Left renal pelvis (tissue), 4 donors: ENCODE data around the gene NLRC5. TPM values are rescaled to one million over a fixed set of nuclear protein-coding genes. Genes with fewer than 3 reads are reported as not detected.
A peak's percentile ranks its signal among the peaks of the same experiment; 100 is the strongest.

Source experiments
- DNase-seq, 4 donors: peaks; one replicate each; pipeline ENCODE4 v3.0.0-alpha.2; 2013; ENCODE audit warnings: low read depth in 4 of 4, low spot score in 3 of 4
- polyA plus RNA-seq, 4 donors: library from polyadenylated mRNA; unstranded; fragments of 120-200 nt; gene quantifications; one replicate each; pipeline ENCODE4 v1.2.1, GENCODE V29; 2013; ENCODE audit not compliant: insufficient read length in 4 of 4

NLRC5 gene, protein sequence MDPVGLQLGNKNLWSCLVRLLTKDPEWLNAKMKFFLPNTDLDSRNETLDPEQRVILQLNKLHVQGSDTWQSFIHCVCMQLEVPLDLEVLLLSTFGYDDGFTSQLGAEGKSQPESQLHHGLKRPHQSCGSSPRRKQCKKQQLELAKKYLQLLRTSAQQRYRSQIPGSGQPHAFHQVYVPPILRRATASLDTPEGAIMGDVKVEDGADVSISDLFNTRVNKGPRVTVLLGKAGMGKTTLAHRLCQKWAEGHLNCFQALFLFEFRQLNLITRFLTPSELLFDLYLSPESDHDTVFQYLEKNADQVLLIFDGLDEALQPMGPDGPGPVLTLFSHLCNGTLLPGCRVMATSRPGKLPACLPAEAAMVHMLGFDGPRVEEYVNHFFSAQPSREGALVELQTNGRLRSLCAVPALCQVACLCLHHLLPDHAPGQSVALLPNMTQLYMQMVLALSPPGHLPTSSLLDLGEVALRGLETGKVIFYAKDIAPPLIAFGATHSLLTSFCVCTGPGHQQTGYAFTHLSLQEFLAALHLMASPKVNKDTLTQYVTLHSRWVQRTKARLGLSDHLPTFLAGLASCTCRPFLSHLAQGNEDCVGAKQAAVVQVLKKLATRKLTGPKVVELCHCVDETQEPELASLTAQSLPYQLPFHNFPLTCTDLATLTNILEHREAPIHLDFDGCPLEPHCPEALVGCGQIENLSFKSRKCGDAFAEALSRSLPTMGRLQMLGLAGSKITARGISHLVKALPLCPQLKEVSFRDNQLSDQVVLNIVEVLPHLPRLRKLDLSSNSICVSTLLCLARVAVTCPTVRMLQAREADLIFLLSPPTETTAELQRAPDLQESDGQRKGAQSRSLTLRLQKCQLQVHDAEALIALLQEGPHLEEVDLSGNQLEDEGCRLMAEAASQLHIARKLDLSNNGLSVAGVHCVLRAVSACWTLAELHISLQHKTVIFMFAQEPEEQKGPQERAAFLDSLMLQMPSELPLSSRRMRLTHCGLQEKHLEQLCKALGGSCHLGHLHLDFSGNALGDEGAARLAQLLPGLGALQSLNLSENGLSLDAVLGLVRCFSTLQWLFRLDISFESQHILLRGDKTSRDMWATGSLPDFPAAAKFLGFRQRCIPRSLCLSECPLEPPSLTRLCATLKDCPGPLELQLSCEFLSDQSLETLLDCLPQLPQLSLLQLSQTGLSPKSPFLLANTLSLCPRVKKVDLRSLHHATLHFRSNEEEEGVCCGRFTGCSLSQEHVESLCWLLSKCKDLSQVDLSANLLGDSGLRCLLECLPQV (N-terminal part only)
- 1 to 10 TPM; 2.3 to 3.9 (median 3.1) TPM for polyA plus RNA-seq

DNA sequence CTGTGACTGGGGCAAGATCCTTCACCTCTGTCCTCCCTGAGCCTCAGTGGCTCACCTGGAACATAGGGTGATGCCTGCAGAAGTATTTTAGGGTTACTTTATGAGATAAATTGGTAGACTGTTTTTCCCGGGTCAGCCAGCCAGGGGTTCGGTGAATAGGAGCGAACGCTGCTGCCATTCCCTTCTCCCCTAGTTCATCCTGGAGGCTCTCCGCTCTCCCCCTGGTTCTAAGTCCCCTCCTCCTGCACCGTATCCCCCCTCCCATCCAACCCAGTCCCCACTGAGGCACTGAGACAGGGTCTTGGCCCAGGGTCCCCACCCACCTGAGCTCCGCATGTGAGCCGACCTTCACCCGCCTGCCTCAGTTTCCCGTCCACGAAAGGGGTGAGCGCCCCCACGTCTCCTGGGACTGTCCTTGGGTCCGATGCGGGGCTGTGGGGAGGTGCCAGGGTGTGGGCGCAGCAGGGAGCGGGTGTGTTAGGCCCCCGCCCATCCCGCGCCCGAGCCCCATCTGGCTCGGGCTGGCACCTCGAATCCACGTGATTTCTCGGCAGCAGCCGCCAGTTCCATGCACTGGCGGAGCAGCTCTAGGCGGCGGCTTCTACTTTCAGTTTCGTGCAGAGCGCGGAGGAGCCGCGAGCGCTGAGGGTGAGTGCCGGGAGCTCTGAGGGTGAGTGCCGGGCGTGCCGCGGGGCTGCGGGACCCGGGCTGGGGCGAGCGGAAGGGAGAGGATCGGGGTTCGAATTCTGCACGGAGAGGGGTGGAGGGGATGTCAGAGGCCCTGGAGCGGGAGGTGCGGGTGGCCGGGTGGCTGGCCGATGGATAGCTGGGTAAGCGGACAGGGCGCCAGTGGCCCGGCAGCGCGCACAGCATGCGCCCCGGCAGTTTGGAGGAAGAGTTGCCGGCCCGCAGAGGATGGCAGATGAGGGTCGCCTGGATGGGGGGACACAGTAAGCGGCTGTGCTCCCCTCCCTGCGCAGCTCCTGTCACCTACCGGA, at the start of gene NLRC5:
Gene NLRC5, plus strand, starts transcription at position 610 of the 998 bp plus-strand sequence. CDS start 31,156 bp downstream, outside the sequence.
- DNase-seq: peak; percentile 27 to 64 (median 51)

DNA sequence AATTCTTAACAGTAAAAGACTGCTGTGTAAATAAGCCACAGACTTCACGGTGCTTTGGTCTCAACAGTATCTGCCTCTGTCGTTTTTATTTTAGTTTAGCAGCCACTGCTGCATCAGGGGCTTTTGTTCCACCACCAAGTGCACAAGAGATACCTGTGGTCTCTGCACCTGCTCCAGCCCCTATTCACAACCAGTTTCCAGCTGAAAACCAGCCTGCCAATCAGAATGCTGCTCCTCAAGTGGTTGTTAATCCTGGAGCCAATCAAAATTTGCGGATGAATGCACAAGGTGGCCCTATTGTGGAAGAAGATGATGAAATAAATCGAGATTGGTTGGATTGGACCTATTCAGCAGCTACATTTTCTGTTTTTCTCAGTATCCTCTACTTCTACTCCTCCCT, 49.6 kb upstream of the NLRC5 start:
- no peak for DNase-seq

GRCh38 chr16:56941092-56941491, 48.3 kb upstream of the NLRC5 start:
- DNase-seq: no peak

DNA sequence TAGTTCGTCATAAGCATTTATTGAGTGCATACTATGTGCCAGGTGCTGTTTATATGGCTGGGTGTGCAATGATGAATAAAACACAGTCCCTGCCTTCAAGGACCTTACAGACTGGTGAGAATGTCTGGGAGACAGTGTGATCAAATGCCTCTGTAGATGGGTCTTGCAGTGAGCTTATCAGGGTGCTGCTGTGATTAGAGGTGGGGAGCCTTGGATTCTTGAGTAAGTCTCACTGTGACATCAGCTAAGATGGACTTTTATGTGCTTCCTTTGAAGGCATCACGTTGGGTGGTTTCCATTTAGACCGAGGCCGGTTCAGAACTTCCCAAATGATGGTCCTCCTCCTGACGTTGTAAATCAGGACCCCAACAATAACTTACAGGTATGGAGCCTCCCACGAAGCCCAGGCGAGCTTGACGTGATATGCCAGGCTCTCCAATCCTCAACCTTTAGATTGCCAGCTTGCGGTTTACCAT, 47.5 kb upstream of the NLRC5 start:
- no peak for DNase-seq

DNA sequence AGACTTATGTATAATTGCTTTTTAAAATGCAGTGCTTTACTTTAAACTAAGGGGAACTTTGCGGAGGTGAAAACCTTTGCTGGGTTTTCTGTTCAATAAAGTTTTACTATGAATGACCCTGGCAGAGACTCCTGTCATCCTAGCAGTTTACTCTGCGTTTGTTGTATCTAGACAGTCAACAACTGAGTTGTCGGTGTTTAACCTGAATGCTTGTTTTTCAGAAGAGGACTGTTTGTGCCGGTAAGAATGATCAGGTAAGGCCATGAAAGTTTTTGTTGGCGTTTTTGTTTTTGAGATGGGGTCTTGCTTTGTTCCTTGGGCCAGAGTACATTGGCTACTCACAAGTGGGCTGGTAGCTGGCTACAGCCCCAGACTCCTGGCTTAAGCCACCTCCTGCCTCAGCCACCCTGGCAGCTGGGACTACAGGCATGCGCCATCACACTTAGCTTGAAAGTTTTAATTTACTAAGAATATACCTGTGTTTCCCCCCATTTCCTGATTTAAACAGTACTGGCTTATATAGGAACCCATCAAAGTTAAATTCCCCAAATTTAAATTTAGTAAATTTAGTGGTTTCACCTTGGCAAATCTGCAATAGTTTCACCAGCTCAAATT, 45.5 kb upstream of the NLRC5 start:
- DNase-seq: no peak

DNA sequence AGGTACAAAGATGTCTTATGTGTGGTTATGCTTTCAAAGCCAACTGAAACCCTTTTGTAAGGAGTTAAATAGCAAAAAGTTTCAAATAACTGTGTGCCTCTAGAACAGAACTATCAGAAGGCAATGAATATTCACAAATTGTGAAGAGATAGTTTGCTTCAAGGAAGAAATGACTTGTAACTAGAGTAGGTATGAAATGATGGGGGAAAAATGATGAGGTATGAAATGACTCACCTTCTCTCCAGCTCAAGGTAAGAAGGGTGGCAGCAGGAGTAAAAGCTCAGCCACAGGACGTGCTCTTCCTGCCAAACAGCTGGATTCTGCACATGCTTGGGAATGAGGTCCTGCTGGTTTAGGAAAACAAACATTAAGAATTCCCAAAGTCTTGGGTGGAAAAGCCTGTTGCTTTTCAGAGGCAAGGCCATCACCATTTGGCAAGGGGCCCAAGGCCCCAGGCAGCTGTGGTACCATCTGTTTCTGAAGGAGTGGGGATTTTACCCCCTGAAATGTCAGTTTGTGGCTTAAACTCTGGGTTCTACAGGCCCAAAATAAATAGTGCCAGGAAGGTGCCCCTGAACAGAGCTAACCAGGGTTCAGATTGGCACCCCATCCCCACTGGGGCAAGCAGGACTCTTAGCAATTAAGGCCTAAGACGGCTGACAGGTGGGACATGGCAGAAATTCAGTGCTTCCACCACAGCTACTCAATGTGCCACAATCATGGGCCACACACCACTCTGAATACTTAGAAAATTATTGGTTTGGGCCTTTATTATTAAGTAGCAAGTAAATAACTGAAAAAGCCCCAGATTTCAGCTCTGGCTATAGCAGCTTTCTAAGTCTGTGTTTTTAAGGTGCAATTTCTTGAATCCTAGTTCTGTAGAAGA, 44.2 kb upstream of the NLRC5 start:
- no peak for DNase-seq

GRCh38 chr16:56945847-56946527, 43.4 kb upstream of the NLRC5 start:
- DNase-seq: no peak

DNA sequence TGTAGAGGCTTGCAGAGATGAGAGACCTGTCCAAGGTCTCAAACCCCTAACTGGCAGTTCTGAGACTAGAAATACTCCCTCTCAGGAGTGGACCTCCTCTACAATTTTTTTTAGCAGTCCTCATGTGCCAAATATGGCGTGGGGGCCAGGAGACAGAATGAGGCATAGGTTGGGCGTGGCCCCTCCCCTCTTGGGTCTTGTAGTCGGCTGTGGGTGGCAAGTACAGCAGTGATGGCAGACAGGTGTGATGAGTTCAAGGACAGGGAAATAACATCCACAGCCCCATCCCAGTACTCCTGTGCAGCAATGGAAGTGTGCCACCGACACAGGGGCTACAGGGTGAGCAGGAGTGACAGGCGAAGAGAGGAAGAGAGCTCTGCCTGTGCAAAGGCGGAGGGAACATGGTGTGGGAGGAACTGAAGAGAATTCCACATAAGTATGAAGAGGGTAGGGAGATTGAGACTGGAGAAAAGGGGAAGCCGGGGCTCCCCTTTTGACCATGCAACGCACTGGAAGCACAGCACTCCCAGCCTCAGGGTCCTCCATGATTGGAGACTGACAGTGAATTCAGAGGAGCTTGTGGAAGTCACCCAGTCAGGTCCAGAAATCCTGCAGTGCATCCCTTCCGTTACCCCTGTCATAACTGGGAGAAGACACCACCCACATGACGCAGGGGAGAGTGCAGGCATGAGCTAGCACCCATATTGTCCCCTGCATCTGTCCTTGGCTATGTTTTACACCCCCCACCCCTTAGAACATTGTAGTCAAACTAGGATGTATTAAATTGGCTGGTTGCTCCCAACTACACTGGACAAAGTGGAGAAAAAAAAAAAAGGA, 42.4 kb upstream of the NLRC5 start:
- DNase-seq: no peak

- DNase-seq: no peak
Observed at GRCh38 chr16:56947604-56947995, 41.8 kb upstream of the NLRC5 start.

- DNase-seq: no peak
Observed at GRCh38 chr16:56948234-56948633, 41.1 kb upstream of the NLRC5 start.

- DNase-seq: no peak
Observed at GRCh38 chr16:56950051-56950450, 39.3 kb upstream of the NLRC5 start.

- DNase-seq: no peak
Observed at GRCh38 chr16:56950455-56950854, 38.9 kb upstream of the NLRC5 start.

- DNase-seq: no peak
Observed at GRCh38 chr16:56950881-56951771, 38.2 kb upstream of the NLRC5 start.

GRCh38 chr16:56953006-56953405, 36.4 kb upstream of the NLRC5 start:
- no peak for DNase-seq

DNA sequence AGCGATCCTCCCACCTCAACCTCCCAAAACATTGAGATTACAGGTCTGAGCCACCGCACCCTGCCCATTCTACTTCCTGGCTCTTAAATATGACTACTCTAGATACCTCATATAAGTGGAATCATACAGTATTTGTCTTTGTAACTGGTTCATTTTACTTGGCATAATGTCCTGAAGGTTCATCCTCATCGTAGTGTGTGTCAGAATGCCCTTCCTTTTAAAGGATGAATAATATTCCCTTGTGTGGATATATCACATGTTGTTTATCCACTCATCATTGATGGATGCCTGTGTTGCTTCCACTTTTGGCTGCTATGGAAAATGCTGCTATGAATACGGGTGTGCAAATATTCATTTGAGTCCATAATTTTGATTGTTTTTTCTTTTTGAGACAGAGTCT, 33.3 kb upstream of the NLRC5 start:
- no peak for DNase-seq

DNA sequence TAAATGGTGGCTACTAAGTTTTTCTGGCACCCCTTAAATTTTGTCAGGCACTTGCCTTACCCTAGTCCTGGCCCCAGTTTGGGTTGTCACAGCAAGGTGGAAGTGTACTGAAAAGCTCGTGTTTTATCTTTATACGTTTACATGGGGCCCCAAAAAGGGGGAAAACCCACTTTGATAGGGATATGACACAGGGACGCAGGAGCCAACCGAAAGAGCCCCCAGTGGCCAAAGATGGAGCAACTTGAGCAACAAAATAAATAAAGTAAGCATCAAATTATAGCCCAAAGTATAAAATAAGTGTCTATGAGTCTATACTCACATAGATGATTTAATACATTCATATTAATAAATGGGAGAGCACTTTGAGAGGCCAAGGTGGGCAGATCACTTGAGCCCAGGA, 32.6 kb upstream of the NLRC5 start:
- no peak for DNase-seq
